T-cell (primary cell): ENCODE measurements around the gene PLXNA2. TPM values are rescaled to one million over a fixed set of nuclear protein-coding genes. Genes with fewer than 3 reads are reported as not detected.

ENCODE experiments used
- ATAC-seq, 4 experiments: fragments of 200-7000 bp in 3 of 4; fragments of 150-1000 bp in 1 of 4; cut with Tn5 transposase; replicated peaks in 1 of 4; 1 replicate in 3 of 4; 2 replicates in 1 of 4; pipeline ENCODE4 v1.10.0; 2021; ENCODE audit warnings: moderate library complexity in 3 of 4, mild to moderate bottlenecking in 2 of 4, moderate number of reproducible peaks in 1 of 4
- CTCF ChIA-PET, 2 donors: fragments of 300-600 bp; sonication (Branson Sonifier 250); formaldehyde crosslinking; loops; one replicate each; lab custom pipeline; 2022; ENCODE audit warnings: antibody characterized with exemption in 2 of 2; lab: Charles Lee
- POLR2A ChIA-PET, 2 donors: fragments of 300-600 bp; sonication (Branson Sonifier 250); formaldehyde crosslinking; loops; one replicate each; lab custom pipeline; 2022; ENCODE audit warnings: antibody characterized with exemption in 2 of 2; lab: Charles Lee
- DNase-seq, 35 experiments: peaks; one replicate each; pipeline versions ENCODE4 v3.0.0 to v3.0.0-alpha.2; 2013 to 2023
- H3K27ac ChIP-seq: one replicate; pipeline ENCODE4 v1.5.1; 2013; ENCODE audit warnings: low read length
- H3K27me3 ChIP-seq, 2 experiments: replicated peaks in 1 of 2; 1 replicate in 1 of 2; 2 replicates in 1 of 2; pipeline versions ENCODE4 v1.6.1 to v1.7.0; 2013; ENCODE audit warnings: low read length in 1 of 2, mixed read lengths in 1 of 2; ENCODE audit not compliant: control insufficient read depth in 2 of 2, insufficient read depth in 2 of 2; ENCODE audit errors: extremely low read depth in 1 of 2
- H3K36me3 ChIP-seq, 2 donors: 1 replicate in 1 of 2; 2 replicates in 1 of 2; pipeline versions ENCODE4 v1.6.1 to v1.7.0; 2013; ENCODE audit warnings: low read length in 1 of 2; ENCODE audit not compliant: control insufficient read depth in 2 of 2, insufficient read depth in 1 of 2; ENCODE audit errors: extremely low read depth in 1 of 2
- H3K4me1 ChIP-seq, 2 experiments: 1 replicate in 1 of 2; 2 replicates in 1 of 2; pipeline versions ENCODE4 v1.6.1 to v1.7.0; 2013; ENCODE audit warnings: low read length in 2 of 2, mixed read lengths in 1 of 2; ENCODE audit not compliant: insufficient read depth in 2 of 2, control insufficient read depth in 1 of 2; ENCODE audit errors: extremely low read depth in 1 of 2
- H3K4me3 ChIP-seq, 2 donors: 1 replicate in 1 of 2; 2 replicates in 1 of 2; pipeline versions ENCODE4 v1.5.1 to v1.7.0; 2013; ENCODE audit warnings: mild to moderate bottlenecking in 2 of 2, low read length in 1 of 2, moderate library complexity in 1 of 2; ENCODE audit not compliant: control insufficient read depth in 1 of 2; ENCODE audit errors: extremely low read depth in 1 of 2
- H3K9me3 ChIP-seq: 2 replicates; pipeline ENCODE4 v1.7.0; 2013
- H3K27ac Mint-ChIP-seq, 2 donors: one replicate each; pipeline ENCODE4 v1.8.0; 2020 to 2021; ENCODE audit warnings: mild to moderate bottlenecking in 2 of 2, mixed read lengths in 2 of 2
- H3K27me3 Mint-ChIP-seq, 2 donors: one replicate each; pipeline ENCODE4 v1.8.0; 2021 to 2022; ENCODE audit warnings: mixed read lengths in 2 of 2
- H3K36me3 Mint-ChIP-seq: one replicate; pipeline ENCODE4 v1.8.0; 2021; ENCODE audit warnings: mixed read lengths
- H3K4me1 Mint-ChIP-seq, 3 donors: one replicate each; pipeline ENCODE4 v1.8.0; 2020 to 2022; ENCODE audit warnings: mixed read lengths in 3 of 3, mild to moderate bottlenecking in 1 of 3
- H3K4me3 Mint-ChIP-seq, 3 donors: one replicate each; pipeline ENCODE4 v1.8.0; 2020 to 2022; ENCODE audit warnings: mild to moderate bottlenecking in 3 of 3, mixed read lengths in 3 of 3, moderate library complexity in 3 of 3
- H3K9me3 Mint-ChIP-seq, 3 donors: one replicate each; pipeline ENCODE4 v1.8.0; 2020 to 2022; ENCODE audit warnings: mixed read lengths in 3 of 3
- WGBS: methylation state at CpG from one replicate; pipeline ENCODE4 v1.1.5; 2013; ENCODE audit warnings: missing lambda C conversion rate; ENCODE audit not compliant: insufficient coverage; 5-methylcytosine and 5-hydroxymethylcytosine counted together
- total RNA-seq, 35 experiments: library from RNA in 6 of 35; stranded (reverse) in 6 of 35; fragments of 120-200 nt in 1 of 35; gene quantifications; one replicate each; pipeline versions ENCODE4 v1.2.1 to v1.2.4 and lab custom pipeline; 2013 to 2026

The PLXNA2 gene
- total RNA-seq, 5 donors from 2014 or later (not counting 1 experiment from before 2014, with no cell fraction given): 1.3 to 2.6 (median 2.2) TPM

DNA sequence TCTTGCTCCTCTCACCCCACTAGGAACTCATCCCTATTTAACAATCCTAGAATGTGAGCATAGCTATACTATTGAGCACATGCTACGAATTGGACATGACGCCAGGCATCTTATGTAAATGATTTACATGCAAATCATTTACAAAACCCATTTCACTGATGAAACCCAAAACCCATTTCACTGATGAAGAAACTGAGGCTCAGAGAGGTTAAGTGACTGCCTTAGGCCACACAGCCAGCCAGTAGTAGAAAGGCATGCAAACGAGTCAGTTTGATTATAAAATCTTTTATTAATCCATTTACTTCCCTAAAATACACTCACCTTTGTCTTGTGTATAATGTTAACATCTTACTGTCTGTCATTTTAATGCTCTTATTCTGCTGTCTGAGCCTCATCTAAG is 87.9 kb downstream of the PLXNA2 start:
- Histone ChIP-seq H3K4me3 (no peak overlapping the region), H3K4me1 (no peaks in the 10 kb centered on the region), H3K9me3 (no peaks in the 10 kb centered on the region), H3K27ac (no peak overlapping the region), H3K36me3 (no peaks in the 10 kb centered on the region), H3K27me3 (peaks cover 0 to 10% of the 10 kb centered on the region in 2 experiments)
- no CpG with 5 or more reads among the region's 3 CpGs for WGBS
- Mint-ChIP-seq H3K27me3 (peaks cover 0 to 10% of the 10 kb centered on the region in 2 donors), H3K4me1 (peaks cover 0 to 5% (median 0%) of the 10 kb centered on the region in 3 donors), H3K36me3 (no peaks in the 10 kb centered on the region), H3K9me3 (no peaks in the 10 kb centered on the region), H3K4me3 (no peak overlapping the region), H3K27ac (no peak overlapping the region)
- ATAC-seq (no peak), DNase-seq (no peak)
- POLR2A ChIA-PET: no interaction called here
- CTCF ChIA-PET: no interaction called here

DNA sequence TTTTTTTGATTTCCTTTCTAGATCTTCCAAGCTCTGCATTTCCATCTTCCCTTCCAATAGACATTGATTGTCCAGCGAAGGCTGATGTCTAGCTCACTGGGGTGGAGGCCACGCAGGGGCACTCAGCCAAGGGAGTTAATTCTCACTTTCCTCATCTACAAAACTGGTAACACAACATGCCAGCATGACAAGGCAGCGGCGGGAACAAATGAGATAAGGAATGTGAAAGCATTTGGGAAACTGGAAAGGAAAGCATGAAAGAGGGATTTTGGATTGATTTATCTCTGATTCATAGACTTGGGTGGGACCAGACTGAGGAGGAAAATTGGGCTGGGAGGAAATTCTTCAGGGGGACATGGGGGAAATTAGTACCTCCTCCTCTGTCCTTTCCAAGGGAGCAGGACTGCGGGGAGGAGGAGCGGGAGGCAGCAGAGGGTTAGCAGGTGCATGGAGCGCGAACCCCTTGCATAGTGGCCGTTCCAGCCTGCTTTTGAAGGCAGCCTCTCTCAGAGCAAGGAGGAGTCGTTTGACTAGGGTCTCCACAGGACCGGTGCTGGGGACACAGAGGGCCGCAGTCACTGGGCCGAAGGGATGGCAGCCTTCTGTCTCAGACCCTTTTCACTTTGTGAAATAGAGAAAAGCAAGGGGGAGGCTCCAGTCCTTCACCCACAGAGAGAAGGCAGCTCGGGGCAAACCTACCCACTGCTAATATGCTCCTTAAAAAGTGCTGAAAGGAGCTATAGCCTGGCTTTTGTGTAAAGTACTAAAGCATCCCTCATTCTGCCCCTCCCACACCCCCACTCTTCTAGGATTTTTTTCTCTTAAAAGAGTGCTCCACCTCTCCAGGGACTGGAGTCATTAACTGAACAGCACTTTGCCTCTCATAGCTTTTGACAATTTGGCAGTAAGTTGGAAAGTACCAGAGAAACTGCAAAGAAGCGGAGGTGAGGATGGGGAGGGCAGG is 89.2 kb downstream of the PLXNA2 start:
- ChIA-PET POLR2A (no interaction called here), CTCF (no interaction called here)
- H3K27ac ChIP-seq: no peak overlapping the region
- no peaks in the 10 kb centered on the region for H3K36me3 ChIP-seq
- no peaks in the 10 kb centered on the region for H3K4me1 ChIP-seq
- peaks cover 0 to 9% of the 10 kb centered on the region in 2 experiments for H3K27me3 ChIP-seq
- Mint-ChIP-seq H3K4me1 (peaks cover 0 to 5% (median 0%) of the 10 kb centered on the region in 3 donors), H3K36me3 (no peaks in the 10 kb centered on the region), H3K9me3 (no peaks in the 10 kb centered on the region), H3K27me3 (peaks cover 0 to 10% of the 10 kb centered on the region in 2 donors), H3K4me3 (no peak overlapping the region), H3K27ac (no peak overlapping the region)
- ATAC-seq (no peak), DNase-seq (no peak)
- H3K4me3 ChIP-seq: no peak overlapping the region
- 91% methylated on average over 7 of the region's 15 CpGs for WGBS
- H3K9me3 ChIP-seq: no peaks in the 10 kb centered on the region

DNA sequence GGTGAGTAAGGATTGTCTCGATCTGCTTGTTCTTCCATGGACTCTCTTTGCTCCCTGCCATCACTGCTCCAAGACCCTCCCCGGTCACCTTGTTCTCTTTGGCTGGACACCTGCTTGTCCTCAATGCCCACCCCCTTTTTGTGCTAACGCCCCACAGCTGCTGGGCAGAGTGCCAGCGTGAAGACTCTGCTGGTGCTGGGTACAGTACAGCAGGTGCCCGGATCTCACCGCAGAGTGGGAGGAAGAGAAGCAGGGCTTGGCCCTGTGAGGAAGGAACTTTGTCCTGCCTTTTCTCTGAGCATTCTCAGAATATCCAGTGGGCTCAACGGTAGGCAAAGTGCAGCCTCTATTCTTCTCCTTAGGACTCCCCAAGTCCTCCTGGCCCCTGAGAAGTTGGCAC is 90.1 kb downstream of the PLXNA2 start:
- ATAC-seq (no peak), DNase-seq (no peak)
- no peak overlapping the region for H3K27ac Mint-ChIP-seq
- no peaks in the 10 kb centered on the region for H3K36me3 Mint-ChIP-seq
- H3K4me3 Mint-ChIP-seq: no peak overlapping the region
- Histone ChIP-seq H3K27me3 (peaks cover 0 to 5% of the 10 kb centered on the region in 2 experiments), H3K4me1 (no peaks in the 10 kb centered on the region), H3K36me3 (no peaks in the 10 kb centered on the region), H3K4me3 (no peak overlapping the region), H3K27ac (no peak overlapping the region), H3K9me3 (no peaks in the 10 kb centered on the region)
- 22% methylated on average over 5 of the region's 7 CpGs for WGBS
- H3K27me3 Mint-ChIP-seq: peaks cover 0 to 6% of the 10 kb centered on the region in 2 donors
- ChIA-PET POLR2A (no interaction called here), CTCF (no interaction called here)
- no peaks in the 10 kb centered on the region for H3K9me3 Mint-ChIP-seq
- peaks cover 0 to 5% (median 0%) of the 10 kb centered on the region in 3 donors for H3K4me1 Mint-ChIP-seq

DNA sequence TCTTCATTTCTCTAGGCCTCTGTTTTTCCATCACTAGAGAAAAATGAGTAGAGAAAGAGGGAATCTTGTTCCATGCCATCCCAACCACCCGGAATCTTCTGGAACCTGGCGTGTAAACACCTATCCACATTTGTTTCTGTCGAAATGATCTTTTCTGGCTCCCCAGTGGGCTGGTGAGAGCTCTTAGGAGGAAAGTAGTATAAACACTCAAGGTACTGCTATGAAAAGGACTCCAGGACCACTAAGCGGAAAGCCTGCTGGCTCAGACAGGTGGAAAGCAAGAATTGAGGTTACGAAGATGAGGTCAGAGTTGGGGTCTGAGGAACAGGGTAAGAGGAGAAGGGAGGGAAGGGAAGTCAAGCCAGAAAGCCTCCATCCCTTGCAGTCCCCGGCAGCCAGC is 90.8 kb downstream of the PLXNA2 start:
- Mint-ChIP-seq H3K9me3 (no peaks in the 10 kb centered on the region), H3K27ac (no peak overlapping the region), H3K4me3 (no peak overlapping the region), H3K27me3 (peaks cover 0 to 6% of the 10 kb centered on the region in 2 donors), H3K4me1 (peaks cover 0 to 5% (median 0%) of the 10 kb centered on the region in 3 donors), H3K36me3 (no peaks in the 10 kb centered on the region)
- DNase-seq: no peak
- Histone ChIP-seq H3K4me1 (no peaks in the 10 kb centered on the region), H3K27me3 (peaks cover 0 to 5% of the 10 kb centered on the region in 2 experiments), H3K27ac (no peak overlapping the region), H3K4me3 (no peak overlapping the region), H3K9me3 (no peaks in the 10 kb centered on the region), H3K36me3 (no peaks in the 10 kb centered on the region)
- ATAC-seq: no peak
- WGBS: 94% methylated on average over 3 of the region's 6 CpGs
- CTCF ChIA-PET: no interaction called here
- POLR2A ChIA-PET: no interaction called here

DNA sequence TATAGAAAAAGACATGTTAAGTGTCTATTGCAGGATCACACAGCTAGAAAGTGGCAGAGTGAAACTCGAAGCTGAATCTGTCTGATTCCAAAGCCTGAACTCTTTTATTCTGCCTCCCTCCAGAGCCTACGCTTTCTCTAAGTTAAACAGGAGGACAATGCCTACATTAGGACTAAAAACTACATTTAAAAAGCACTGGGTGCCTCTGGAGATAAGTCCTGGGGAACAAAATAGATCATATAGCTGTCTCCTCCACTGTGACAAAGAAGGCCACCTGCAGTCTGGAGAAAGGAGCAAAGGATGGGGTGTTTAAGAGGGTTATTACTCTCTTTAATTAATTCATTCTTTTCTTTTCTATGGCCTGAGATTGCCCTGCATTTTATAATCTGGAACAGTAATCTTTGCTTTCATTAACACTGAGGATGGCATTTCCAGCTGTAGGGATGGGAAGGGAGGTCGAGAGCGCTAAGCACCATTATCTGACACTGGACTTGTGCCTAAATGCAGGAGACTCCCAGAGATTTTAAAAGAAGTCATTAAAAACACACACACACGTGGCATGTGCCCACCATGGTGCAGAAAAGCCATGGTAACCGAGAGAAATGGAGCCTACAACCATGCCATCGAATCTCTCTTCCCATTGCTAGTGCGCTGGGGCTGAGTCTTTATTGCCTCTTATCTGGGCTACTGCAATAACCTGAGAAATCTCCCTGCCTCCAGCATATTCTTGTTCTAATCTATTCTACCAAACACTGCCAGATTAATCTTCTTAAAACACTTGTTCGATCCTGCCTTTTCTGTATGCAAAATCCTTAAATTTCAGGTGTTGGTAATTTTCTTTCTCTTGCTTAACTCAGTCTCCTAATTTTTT is 92.2 kb downstream of the PLXNA2 start:
- H3K27ac Mint-ChIP-seq: no peak overlapping the region
- DNase-seq (no peak), ATAC-seq (no peak)
- H3K36me3 Mint-ChIP-seq: no peaks in the 10 kb centered on the region
- 79% methylated on average over 4 of the region's 9 CpGs for WGBS
- ChIA-PET POLR2A (no interaction called here), CTCF (no interaction called here)
- Histone ChIP-seq H3K36me3 (no peaks in the 10 kb centered on the region), H3K4me1 (no peaks in the 10 kb centered on the region), H3K9me3 (no peaks in the 10 kb centered on the region), H3K27ac (no peak overlapping the region), H3K4me3 (no peak overlapping the region), H3K27me3 (peaks cover 0 to 3% of the 10 kb centered on the region in 2 experiments)
- peaks cover 0 to 5% (median 0%) of the 10 kb centered on the region in 3 donors for H3K4me1 Mint-ChIP-seq
- no peak overlapping the region for H3K4me3 Mint-ChIP-seq
- no peaks in the 10 kb centered on the region for H3K9me3 Mint-ChIP-seq
- H3K27me3 Mint-ChIP-seq: peaks cover 0 to 6% of the 10 kb centered on the region in 2 donors

DNA sequence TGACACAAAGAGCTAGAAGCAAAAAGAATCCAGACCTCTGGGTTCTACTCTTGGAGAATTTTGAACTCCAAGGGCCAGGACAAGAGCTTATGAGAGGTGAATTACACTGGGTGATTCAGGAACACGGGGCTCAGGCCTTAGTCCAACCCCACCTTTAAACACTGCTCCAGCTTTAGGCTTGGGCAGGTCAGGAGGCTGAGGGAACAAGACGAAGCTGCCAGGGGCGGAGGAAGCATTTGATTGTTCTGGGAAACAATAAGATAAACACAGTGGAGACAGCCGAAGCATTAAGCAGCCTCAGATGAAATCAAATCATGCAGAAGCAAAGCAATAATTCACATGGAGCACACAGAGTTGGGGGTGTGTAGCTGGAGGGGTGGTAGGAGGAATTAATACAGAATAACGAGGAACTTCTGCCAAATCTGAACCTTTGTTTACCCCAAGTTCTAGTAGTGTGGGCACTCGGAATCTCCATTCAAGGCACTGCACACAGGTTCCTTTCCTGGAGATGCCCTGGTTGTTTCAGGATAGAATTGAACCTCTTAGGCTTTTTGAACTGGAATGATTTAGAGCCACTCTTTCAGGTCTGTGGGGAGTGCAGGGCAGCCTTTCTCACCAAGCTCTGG is 93.2 kb downstream of the PLXNA2 start:
- 92% methylated on average over 3 of the region's 6 CpGs for WGBS
- Histone ChIP-seq H3K27ac (no peak overlapping the region), H3K4me3 (no peak overlapping the region), H3K36me3 (no peaks in the 10 kb centered on the region), H3K9me3 (no peaks in the 10 kb centered on the region), H3K27me3 (peaks cover 0 to 3% of the 10 kb centered on the region in 2 experiments), H3K4me1 (no peaks in the 10 kb centered on the region)
- CTCF ChIA-PET: no interaction called here
- ATAC-seq: no peak
- Mint-ChIP-seq H3K4me1 (peaks cover 0 to 5% (median 0%) of the 10 kb centered on the region in 3 donors), H3K36me3 (no peaks in the 10 kb centered on the region), H3K27me3 (peaks cover 0 to 6% of the 10 kb centered on the region in 2 donors), H3K9me3 (no peaks in the 10 kb centered on the region), H3K27ac (no peak overlapping the region), H3K4me3 (no peak overlapping the region)
- DNase-seq: no peak
- POLR2A ChIA-PET: no interaction called here
